Body of pancreas (tissue), 4 donors: ENCODE data around the gene ANO10. TPM values are rescaled to one million over a fixed set of nuclear protein-coding genes. Genes with fewer than 3 reads are reported as not detected.
"Not testable (repeated sequence)": the region's sequence is repeated elsewhere in the genome, so short reads cannot be mapped to it uniquely, and the experiment has no call there.

Experiments used
- ATAC-seq: fragments of 150-250 bp; one replicate; pipeline ENCODE4 v1.9.1; 2016
- DNase-seq, 4 donors: peaks; one replicate each; pipeline ENCODE4 v3.0.0-alpha.2; 2019
- H3K27ac ChIP-seq, 4 donors: fragments of 200-600 bp; sonication (generic); 1 replicate in 3 of 4; 2 replicates in 1 of 4; pipeline versions ENCODE4 v1.5.1 to v1.6.1; 2016 to 2019; ENCODE audit warnings: mild to moderate bottlenecking in 1 of 4, mixed read lengths in 1 of 4, moderate library complexity in 1 of 4
- H3K27me3 ChIP-seq, 2 donors: fragments of 200-600 bp; sonication (generic); one replicate each; pipeline ENCODE4 v1.6.0; 2016; ENCODE audit warnings: mild to moderate bottlenecking in 1 of 2
- H3K36me3 ChIP-seq, 2 donors: fragments of 200-600 bp; sonication (generic); replicated peaks in 1 of 2; 2 replicates each; pipeline ENCODE4 v1.5.1; 2016; ENCODE audit warnings: low read depth in 2 of 2; ENCODE audit not compliant: insufficient read depth in 1 of 2
- H3K4me1 ChIP-seq: fragments of 200-600 bp; sonication (generic); one replicate; pipeline ENCODE4 v1.6.0; 2016
- H3K4me3 ChIP-seq, 2 donors: fragments of 200-600 bp; sonication (generic); 1 replicate in 1 of 2; 2 replicates in 1 of 2; pipeline ENCODE4 v1.5.1; 2016 to 2019
- H3K9me3 ChIP-seq, 3 donors: fragments of 200-600 bp; sonication (generic); 1 replicate in 2 of 3; 2 replicates in 1 of 3; pipeline ENCODE4 v1.5.1; 2016
- POLR2A ChIP-seq, 3 donors: fragments of 450-650 bp; IDR thresholded peaks; one replicate each; pipeline ENCODE4 v1.6.1; 2016; ENCODE audit warnings: antibody characterized with exemption in 3 of 3, mild to moderate bottlenecking in 2 of 3
- WGBS, 2 donors: methylation state at CpG; one replicate each; pipeline ENCODE4 v1.1.5; 2017; 5-methylcytosine and 5-hydroxymethylcytosine counted together
- intact Hi-C: fragments of 100-400 bp; cut with DNase I; formaldehyde crosslinking; loops from one replicate; pipeline ENCODE4 v1.15.1; 2023
- total RNA-seq, 2 donors: library from RNA; depleted of rRNA; stranded (reverse); fragments of >200 nt; gene quantifications; one replicate each; pipeline ENCODE4 v1.1.0, GENCODE V29; 2016
- TF ChIP-seq, protein P1 (sequence below), 7 experiments: fragments of 450-650 bp in 4 of 7; fragments of 200-600 bp in 3 of 7; sonication (generic) in 3 of 7; IDR thresholded peaks; one replicate each; pipeline ENCODE4 v1.5.1; 2016 to 2019; ENCODE audit warnings: antibody characterized with exemption in 7 of 7

Gene ANO10
- total RNA-seq, 2 donors from 2014 or later: 14.3 to 16.2 TPM

DNA sequence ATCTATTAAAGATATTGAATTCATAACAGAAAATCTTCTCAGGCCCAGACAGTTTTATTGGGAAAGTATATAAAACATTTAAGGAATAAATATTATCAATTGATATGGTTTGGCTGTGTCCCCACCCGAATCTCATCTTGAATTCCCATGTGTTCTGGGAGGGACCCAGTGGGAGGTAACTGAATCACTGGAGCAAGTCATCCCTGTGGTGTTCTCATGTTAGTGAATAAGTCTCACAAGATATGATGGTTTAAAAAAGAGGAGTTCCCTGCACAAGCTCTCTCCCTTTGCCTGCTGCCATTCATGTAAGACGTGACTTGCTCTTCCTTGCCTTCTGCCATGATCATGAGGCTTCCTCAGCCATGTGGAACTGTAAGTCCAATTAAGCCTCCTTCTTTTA lies 160.5 kb downstream of the ANO10 start:
- 85 to 98% methylated on average over 2 of the region's 2 CpGs for WGBS, 2 donors
- no peak for ATAC-seq
- TF ChIP-seq POLR2A (IDR thresholded peaks at IDR 0.05): no peak
- TF ChIP-seq, protein P1, sequence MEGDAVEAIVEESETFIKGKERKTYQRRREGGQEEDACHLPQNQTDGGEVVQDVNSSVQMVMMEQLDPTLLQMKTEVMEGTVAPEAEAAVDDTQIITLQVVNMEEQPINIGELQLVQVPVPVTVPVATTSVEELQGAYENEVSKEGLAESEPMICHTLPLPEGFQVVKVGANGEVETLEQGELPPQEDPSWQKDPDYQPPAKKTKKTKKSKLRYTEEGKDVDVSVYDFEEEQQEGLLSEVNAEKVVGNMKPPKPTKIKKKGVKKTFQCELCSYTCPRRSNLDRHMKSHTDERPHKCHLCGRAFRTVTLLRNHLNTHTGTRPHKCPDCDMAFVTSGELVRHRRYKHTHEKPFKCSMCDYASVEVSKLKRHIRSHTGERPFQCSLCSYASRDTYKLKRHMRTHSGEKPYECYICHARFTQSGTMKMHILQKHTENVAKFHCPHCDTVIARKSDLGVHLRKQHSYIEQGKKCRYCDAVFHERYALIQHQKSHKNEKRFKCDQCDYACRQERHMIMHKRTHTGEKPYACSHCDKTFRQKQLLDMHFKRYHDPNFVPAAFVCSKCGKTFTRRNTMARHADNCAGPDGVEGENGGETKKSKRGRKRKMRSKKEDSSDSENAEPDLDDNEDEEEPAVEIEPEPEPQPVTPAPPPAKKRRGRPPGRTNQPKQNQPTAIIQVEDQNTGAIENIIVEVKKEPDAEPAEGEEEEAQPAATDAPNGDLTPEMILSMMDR (IDR thresholded peaks at IDR 0.05): no peak

DNA sequence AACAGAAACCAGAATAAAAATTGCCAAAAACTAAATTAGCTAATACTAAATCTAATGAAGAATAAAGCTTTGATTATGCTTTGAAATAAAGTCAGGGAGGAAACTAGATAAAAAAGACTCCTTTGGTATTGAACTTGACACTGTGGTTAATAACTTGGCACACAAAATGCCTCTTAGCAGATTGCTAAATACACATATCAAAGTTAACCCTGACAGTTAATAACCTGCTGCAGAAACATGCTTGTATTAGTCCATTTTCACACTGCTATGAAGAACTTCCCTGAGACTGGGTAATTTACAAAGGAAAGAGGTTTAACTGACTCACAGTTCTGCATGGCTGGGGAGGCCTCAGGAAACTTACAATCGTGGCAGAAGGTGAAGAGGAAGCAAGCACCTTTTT lies 164.8 kb downstream of the ANO10 start:
- H3K4me3 ChIP-seq, H3K27me3 ChIP-seq, intact Hi-C loops, H3K27ac ChIP-seq, H3K9me3 ChIP-seq, DNase-seq, H3K36me3 ChIP-seq: not testable (repeated sequence)
- peak; percentile 38 for ATAC-seq
- 0 to 17% methylated on average over 1 of the region's 1 CpG for WGBS, 2 donors
- H3K4me1 ChIP-seq: peaks cover 23% of the 10 kb centered on the region

More for the DNA sequence above, 160.5 kb downstream of the ANO10 start:
- DNase-seq: no peak
- no peak overlapping the region for H3K27ac ChIP-seq
- intact Hi-C loops: no loop called here
- no peaks in the 10 kb centered on the region for H3K36me3 ChIP-seq
- H3K4me1 ChIP-seq: peaks cover 16% of the 10 kb centered on the region
- H3K4me3 ChIP-seq: no peak overlapping the region
- no peaks in the 10 kb centered on the region for H3K9me3 ChIP-seq
- H3K27me3 ChIP-seq: no peaks in the 10 kb centered on the region

DNA sequence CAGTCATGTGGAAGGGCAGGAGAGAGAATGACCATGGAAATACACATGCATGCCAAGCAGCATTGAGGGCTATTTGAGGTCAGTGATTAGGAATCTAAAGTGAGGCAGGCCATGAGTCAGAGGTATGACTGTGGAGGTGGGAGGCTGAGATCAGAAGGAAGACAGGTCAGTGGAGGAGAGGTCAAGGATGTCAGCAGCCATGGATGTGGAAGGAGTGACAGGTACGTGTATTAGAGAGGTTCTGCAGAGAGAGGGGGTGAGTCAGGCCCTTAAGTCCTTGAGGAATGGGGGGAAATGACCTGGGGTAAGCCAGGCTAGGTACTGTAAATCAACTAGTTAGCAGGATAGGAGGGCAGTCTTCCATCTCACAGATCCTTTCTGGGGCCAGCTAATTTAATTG lies 166.6 kb downstream of the ANO10 start:
- Histone ChIP-seq H3K27ac (no peak overlapping the region), H3K36me3 (no peaks in the 10 kb centered on the region), H3K4me3 (no peak overlapping the region), H3K9me3 (no peaks in the 10 kb centered on the region), H3K27me3 (no peaks in the 10 kb centered on the region), H3K4me1 (peaks cover 23% of the 10 kb centered on the region)
- TF ChIP-seq, protein P1 (IDR thresholded peaks at IDR 0.05): no peak
- no peak for TF ChIP-seq POLR2A (IDR thresholded peaks at IDR 0.05)
- intact Hi-C loops: no loop called here
- DNase-seq (peak in 3 of 4 donors; percentile 15 to 54 (median 26)), ATAC-seq (peak; percentile 71)
- 43 to 73% methylated on average over 1 of the region's 1 CpG for WGBS, 2 donors

DNA sequence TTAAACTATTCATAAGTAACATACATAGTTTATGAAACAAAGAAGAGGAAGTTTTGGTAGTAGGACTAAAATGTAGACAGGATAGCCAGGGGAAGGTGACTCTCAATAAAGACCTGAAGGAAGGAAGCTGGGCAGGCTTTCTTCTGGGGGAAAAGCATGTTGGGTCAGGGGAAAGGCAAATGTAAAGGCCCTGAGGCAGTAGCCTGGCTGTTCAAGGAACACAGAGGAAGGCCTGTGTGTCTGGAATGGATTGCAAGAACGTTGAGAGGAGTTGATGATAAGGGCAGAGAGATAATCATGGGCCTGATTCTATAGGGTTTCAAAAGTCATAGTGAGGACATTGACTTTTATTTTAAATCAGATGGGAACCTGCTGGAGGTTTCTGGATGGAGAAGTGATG lies 167.8 kb downstream of the ANO10 start:
- Histone ChIP-seq H3K36me3 (no peaks in the 10 kb centered on the region), H3K9me3 (no peaks in the 10 kb centered on the region), H3K4me1 (peaks cover 23% of the 10 kb centered on the region), H3K27ac (no peak overlapping the region), H3K27me3 (no peaks in the 10 kb centered on the region), H3K4me3 (no peak overlapping the region)
- DNase-seq: no peak
- TF ChIP-seq POLR2A (IDR thresholded peaks at IDR 0.05): no peak
- TF ChIP-seq, protein P1 (IDR thresholded peaks at IDR 0.05): no peak
- whole genome bisulfite sequencing, 2 donors: 40 to 66% methylated on average over 1 of the region's 1 CpG
- intact Hi-C loops: no loop called here
- ATAC-seq: no peak

DNA sequence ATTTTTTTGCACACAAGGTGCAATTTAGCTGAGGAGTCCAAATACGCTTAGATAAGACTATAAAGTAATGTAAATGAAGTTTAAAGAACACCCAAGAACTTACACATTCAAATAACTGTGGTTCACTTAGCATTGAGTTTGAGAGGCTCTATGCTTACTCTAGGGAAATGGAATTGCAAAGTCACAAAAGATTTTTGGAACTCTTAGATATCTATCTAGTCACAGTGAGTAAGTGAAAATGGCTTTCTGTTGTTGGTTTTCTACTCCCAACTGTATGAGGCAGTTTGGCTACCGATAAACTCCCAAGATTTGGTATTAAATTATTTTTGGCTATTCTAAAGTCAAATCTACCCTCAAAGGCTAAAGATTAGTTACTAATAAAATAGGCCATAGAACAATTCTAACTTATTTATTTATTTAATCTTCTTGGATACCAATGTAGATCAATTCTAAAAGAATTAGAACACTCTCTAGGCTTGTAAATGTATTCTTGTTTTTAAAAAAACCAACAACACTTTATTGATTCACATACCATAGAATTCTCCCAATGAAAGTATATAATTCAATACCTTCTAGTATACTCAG lies 170.0 kb downstream of the ANO10 start:
- ATAC-seq (no peak), DNase-seq (no peak)
- intact Hi-C loops: no loop called here
- H3K4me3 ChIP-seq: no peak overlapping the region
- TF ChIP-seq POLR2A (IDR thresholded peaks at IDR 0.05): no peak
- TF ChIP-seq, protein P1 (IDR thresholded peaks at IDR 0.05): no peak
- H3K27ac ChIP-seq: no peak overlapping the region
- no peaks in the 10 kb centered on the region for H3K27me3 ChIP-seq
- H3K9me3 ChIP-seq: no peaks in the 10 kb centered on the region
- no peaks in the 10 kb centered on the region for H3K36me3 ChIP-seq
- peaks cover 12% of the 10 kb centered on the region for H3K4me1 ChIP-seq
- 88 to 93% methylated on average over 2 of the region's 2 CpGs for WGBS, 2 donors
